ENCODE data around the gene ITIH1. TPM values are rescaled to one million over a fixed set of nuclear protein-coding genes. Genes with fewer than 3 reads are reported as not detected.

The ITIH1 gene
- total RNA-seq, 1 donor from 2014 or later, result not detected

- Histone ChIP-seq H2AFZ (ENCODE audit: low read depth, low read length) (no peak overlapping the region), H3K4me2 (ENCODE audit: low read length) (no peak overlapping the region), H3K27me3 (ENCODE audit: insufficient read depth, low read length) (no peaks in the 10 kb centered on the region), H3K27ac (ENCODE audit: low read depth, low read length) (no peak overlapping the region), H3K4me3 (ENCODE audit: insufficient read depth, low read depth, low read length) (no peak overlapping the region), H3K4me1 (ENCODE audit: insufficient read depth, low read length) (no peaks in the 10 kb centered on the region), H3K9me3 (ENCODE audit: insufficient read depth, low read depth, low read length) (no peaks in the 10 kb centered on the region), H3K9ac (ENCODE audit: low read length) (no peak overlapping the region), H4K20me1 (ENCODE audit: insufficient read depth, low read length) (no peaks in the 10 kb centered on the region), H3K79me2 (ENCODE audit: insufficient read depth, low read length) (no peaks in the 10 kb centered on the region), H3K36me3 (ENCODE audit: insufficient read depth, low read length) (no peaks in the 10 kb centered on the region)
- H3K4me1 Mint-ChIP-seq (ENCODE audit: low read depth, unreplicated experiment), result peaks cover 5% of the 10 kb centered on the region
- H3K27ac Mint-ChIP-seq (ENCODE audit: unreplicated experiment), result no peak overlapping the region
- H3K4me3 Mint-ChIP-seq (ENCODE audit: unreplicated experiment), result no peak overlapping the region
- H3K27me3 Mint-ChIP-seq (ENCODE audit: low read depth, unreplicated experiment), result peaks cover 25% of the 10 kb centered on the region
- TF ChIP-seq EZH2 (IDR thresholded peaks at IDR 0.05; ENCODE audit: insufficient read depth, low read length) (no peak), CTCF (IDR thresholded peaks at IDR 0.05; ENCODE audit: insufficient read depth, low read depth, low read length) (no peak)
- H3K36me3 Mint-ChIP-seq (ENCODE audit: low read depth, unreplicated experiment), result no peaks in the 10 kb centered on the region
- H3K9me3 Mint-ChIP-seq (ENCODE audit: unreplicated experiment), result peaks cover 3% of the 10 kb centered on the region
- no peak for DNase-seq (ENCODE audit: low read depth)
- FAIRE-seq, result no peak
These were observed 15.7 kb downstream of the ITIH1 start for GRCh38 chr3:52792961-52793695.

GRCh38 chr3:52793702-52794611 lies 16.6 kb downstream of the ITIH1 start:
- TF ChIP-seq EZH2 (IDR thresholded peaks at IDR 0.05; ENCODE audit: insufficient read depth, low read length) (no peak), CTCF (IDR thresholded peaks at IDR 0.05; ENCODE audit: insufficient read depth, low read depth, low read length) (no peak)
- peaks cover 23% of the 10 kb centered on the region for H3K27me3 Mint-ChIP-seq (ENCODE audit: low read depth, unreplicated experiment)
- no peak overlapping the region for H3K4me3 ChIP-seq (ENCODE audit: insufficient read depth, low read depth, low read length)
- no peaks in the 10 kb centered on the region for H3K4me1 ChIP-seq (ENCODE audit: insufficient read depth, low read length)
- DNase-seq (ENCODE audit: low read depth) (no peak), FAIRE-seq (no peak)
- H3K27ac Mint-ChIP-seq (ENCODE audit: unreplicated experiment), result no peak overlapping the region
- H3K9me3 ChIP-seq (ENCODE audit: insufficient read depth, low read depth, low read length), result no peaks in the 10 kb centered on the region
- no peak overlapping the region for H3K27ac ChIP-seq (ENCODE audit: low read depth, low read length)
- peaks cover 3% of the 10 kb centered on the region for H3K9me3 Mint-ChIP-seq (ENCODE audit: unreplicated experiment)
- H3K36me3 Mint-ChIP-seq (ENCODE audit: low read depth, unreplicated experiment), result no peaks in the 10 kb centered on the region
- H3K9ac ChIP-seq (ENCODE audit: low read length), result no peak overlapping the region
- no peaks in the 10 kb centered on the region for H3K27me3 ChIP-seq (ENCODE audit: insufficient read depth, low read length)
- no peak overlapping the region for H2AFZ ChIP-seq (ENCODE audit: low read depth, low read length)
- H3K79me2 ChIP-seq (ENCODE audit: insufficient read depth, low read length), result no peaks in the 10 kb centered on the region
- H4K20me1 ChIP-seq (ENCODE audit: insufficient read depth, low read length), result no peaks in the 10 kb centered on the region
- H3K4me2 ChIP-seq (ENCODE audit: low read length), result no peak overlapping the region
- peaks cover 5% of the 10 kb centered on the region for H3K4me1 Mint-ChIP-seq (ENCODE audit: low read depth, unreplicated experiment)
- H3K36me3 ChIP-seq (ENCODE audit: insufficient read depth, low read length), result no peaks in the 10 kb centered on the region
- no peak overlapping the region for H3K4me3 Mint-ChIP-seq (ENCODE audit: unreplicated experiment)

All from astrocyte (in vitro differentiated cells and primary cell).